ENCODE measurements around the gene GNL2.
A peak's percentile ranks its signal among the peaks of the same experiment; 100 is the strongest.

Gene GNL2

GRCh38 chr1:37606481-37607263 lies 10.9 kb upstream of the GNL2 start:
- Histone ChIP-seq H2AFZ (ENCODE audit: low read depth) (no peak overlapping the region), H3K4me1 (ENCODE audit: low read depth, poor library complexity, severe bottlenecking) (no peaks in the 10 kb centered on the region), H3K27ac (no peak overlapping the region), H3K79me2 (ENCODE audit: insufficient read depth, low read depth) (no peaks in the 10 kb centered on the region), H3K9ac (no peak overlapping the region), H3K27me3 (ENCODE audit: insufficient read depth, low read depth) (peaks cover 8% of the 10 kb centered on the region; the same call in 1 of the 2 replicates), H3K4me2 (no peak overlapping the region), H4K20me1 (ENCODE audit: insufficient read depth) (no peaks in the 10 kb centered on the region), H3K36me3 (ENCODE audit: insufficient read depth) (no peaks in the 10 kb centered on the region), H3K4me3 (IDR thresholded peaks at IDR 0.05; ENCODE audit: insufficient read depth, low read depth, low read length) (no peak overlapping the region)
- no peak for TF ChIP-seq CTCF (conservative IDR thresholded peaks at IDR 0.05; ENCODE audit: low read depth, low read length)

GRCh38 chr1:37605806-37606474 lies 10.2 kb upstream of the GNL2 start:
- Histone ChIP-seq H3K36me3 (ENCODE audit: insufficient read depth) (no peaks in the 10 kb centered on the region), H3K79me2 (ENCODE audit: insufficient read depth, low read depth) (no peaks in the 10 kb centered on the region), H3K27me3 (ENCODE audit: insufficient read depth, low read depth) (peaks cover 8% of the 10 kb centered on the region; the same call in 1 of the 2 replicates), H3K4me3 (IDR thresholded peaks at IDR 0.05; ENCODE audit: insufficient read depth, low read depth, low read length) (no peak overlapping the region), H2AFZ (ENCODE audit: low read depth) (no peak overlapping the region), H3K9ac (no peak overlapping the region), H4K20me1 (ENCODE audit: insufficient read depth) (no peaks in the 10 kb centered on the region), H3K27ac (no peak overlapping the region), H3K4me2 (no peak overlapping the region), H3K4me1 (ENCODE audit: low read depth, poor library complexity, severe bottlenecking) (no peaks in the 10 kb centered on the region)
- TF ChIP-seq CTCF (conservative IDR thresholded peaks at IDR 0.05; ENCODE audit: low read depth, low read length), result no peak

GRCh38 chr1:37605061-37605650 lies 9.4 kb upstream of the GNL2 start:
- H3K27ac ChIP-seq, result no peak overlapping the region
- H3K4me3 ChIP-seq (IDR thresholded peaks at IDR 0.05; ENCODE audit: insufficient read depth, low read depth, low read length), result no peak overlapping the region
- no peak for TF ChIP-seq CTCF (conservative IDR thresholded peaks at IDR 0.05; ENCODE audit: low read depth, low read length)

GRCh38 chr1:37602750-37603694 lies 7.3 kb upstream of the GNL2 start:
- H3K4me3 ChIP-seq (IDR thresholded peaks at IDR 0.05; ENCODE audit: insufficient read depth, low read depth, low read length), result no peak overlapping the region

More at GRCh38 chr1:37605061-37605650, 9.4 kb upstream of the GNL2 start:
- H3K4me1 ChIP-seq (ENCODE audit: low read depth, poor library complexity, severe bottlenecking), result no peaks in the 10 kb centered on the region
- no peaks in the 10 kb centered on the region for H3K36me3 ChIP-seq (ENCODE audit: insufficient read depth)
- no peak overlapping the region for H3K9ac ChIP-seq
- H2AFZ ChIP-seq (ENCODE audit: low read depth), result no peak overlapping the region
- H4K20me1 ChIP-seq (ENCODE audit: insufficient read depth), result no peaks in the 10 kb centered on the region
- H3K4me2 ChIP-seq, result no peak overlapping the region
- H3K27me3 ChIP-seq (ENCODE audit: insufficient read depth, low read depth), result peaks cover 8% of the 10 kb centered on the region; the same call in 1 of the 2 replicates
- H3K79me2 ChIP-seq (ENCODE audit: insufficient read depth, low read depth), result no peaks in the 10 kb centered on the region

More at GRCh38 chr1:37602750-37603694, 7.3 kb upstream of the GNL2 start:
- Histone ChIP-seq H3K79me2 (ENCODE audit: insufficient read depth, low read depth) (no peaks in the 10 kb centered on the region), H3K36me3 (ENCODE audit: insufficient read depth) (no peaks in the 10 kb centered on the region), H3K4me2 (peak overlapping the region; percentile 5; the same call in 1 of the 2 replicates), H3K27ac (no peak overlapping the region), H2AFZ (ENCODE audit: low read depth) (no peak overlapping the region), H3K4me1 (ENCODE audit: low read depth, poor library complexity, severe bottlenecking) (no peaks in the 10 kb centered on the region), H3K27me3 (ENCODE audit: insufficient read depth, low read depth) (peaks cover 8% of the 10 kb centered on the region; the same call in 1 of the 2 replicates), H4K20me1 (ENCODE audit: insufficient read depth) (no peaks in the 10 kb centered on the region), H3K9ac (no peak overlapping the region)
- TF ChIP-seq CTCF (conservative IDR thresholded peaks at IDR 0.05; ENCODE audit: low read depth, low read length), result peak; percentile 86
